Prostate gland (tissue), 2 donors: Measurements from ENCODE around the gene CGB3.
"Not testable (repeated sequence)": the region's sequence is repeated elsewhere in the genome, so short reads cannot be mapped to it uniquely, and the experiment has no call there.

Experiments used
- POLR2A ChIP-seq: fragments of 450-650 bp; IDR thresholded peaks from one replicate; pipeline ENCODE4 v1.6.1; 2016; ENCODE audit warnings: antibody characterized with exemption, mild to moderate bottlenecking
- TF ChIP-seq, protein P1 (sequence below), 4 experiments: fragments of 200-600 bp in 2 of 4; fragments of 450-650 bp in 2 of 4; sonication (generic) in 2 of 4; IDR thresholded peaks; 1 replicate in 3 of 4; 2 replicates in 1 of 4; pipeline ENCODE4 v1.5.1; 2016 to 2019; ENCODE audit warnings: antibody characterized with exemption in 4 of 4, mild to moderate bottlenecking in 2 of 4, moderate library complexity in 2 of 4

DNA sequence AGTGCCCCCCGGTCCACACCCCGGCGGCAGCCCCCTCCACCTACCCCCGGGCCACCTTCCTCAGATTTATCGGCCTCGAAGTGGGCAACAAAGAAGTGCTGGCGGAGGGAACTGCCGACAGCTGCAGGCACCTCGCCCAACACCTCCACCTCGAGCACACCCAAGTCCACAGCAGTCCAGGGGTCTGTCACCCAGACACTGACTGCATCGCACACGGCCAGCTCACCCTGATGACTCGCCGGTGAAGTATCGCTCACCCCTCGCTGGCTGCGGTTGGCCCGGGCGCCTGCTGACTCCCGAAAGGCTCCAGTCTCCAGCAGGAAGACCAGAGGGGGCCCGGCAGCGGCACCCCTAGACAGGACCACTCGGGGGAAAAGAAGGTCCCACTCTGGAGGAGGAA lies 1.5 kb upstream of the CGB3 start:
- TF ChIP-seq, protein P1, sequence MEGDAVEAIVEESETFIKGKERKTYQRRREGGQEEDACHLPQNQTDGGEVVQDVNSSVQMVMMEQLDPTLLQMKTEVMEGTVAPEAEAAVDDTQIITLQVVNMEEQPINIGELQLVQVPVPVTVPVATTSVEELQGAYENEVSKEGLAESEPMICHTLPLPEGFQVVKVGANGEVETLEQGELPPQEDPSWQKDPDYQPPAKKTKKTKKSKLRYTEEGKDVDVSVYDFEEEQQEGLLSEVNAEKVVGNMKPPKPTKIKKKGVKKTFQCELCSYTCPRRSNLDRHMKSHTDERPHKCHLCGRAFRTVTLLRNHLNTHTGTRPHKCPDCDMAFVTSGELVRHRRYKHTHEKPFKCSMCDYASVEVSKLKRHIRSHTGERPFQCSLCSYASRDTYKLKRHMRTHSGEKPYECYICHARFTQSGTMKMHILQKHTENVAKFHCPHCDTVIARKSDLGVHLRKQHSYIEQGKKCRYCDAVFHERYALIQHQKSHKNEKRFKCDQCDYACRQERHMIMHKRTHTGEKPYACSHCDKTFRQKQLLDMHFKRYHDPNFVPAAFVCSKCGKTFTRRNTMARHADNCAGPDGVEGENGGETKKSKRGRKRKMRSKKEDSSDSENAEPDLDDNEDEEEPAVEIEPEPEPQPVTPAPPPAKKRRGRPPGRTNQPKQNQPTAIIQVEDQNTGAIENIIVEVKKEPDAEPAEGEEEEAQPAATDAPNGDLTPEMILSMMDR (IDR thresholded peaks at IDR 0.05): not testable (repeated sequence)
- TF ChIP-seq POLR2A: not testable (repeated sequence)
